Measurements from ENCODE around the gene CNIH4. TPM values are rescaled to one million over a fixed set of nuclear protein-coding genes. Genes with fewer than 3 reads are reported as not detected.

CNIH4 gene
- total RNA-seq, 1 experiment from 2014 or later, result 93.4 TPM

- in situ Hi-C loops (cut with HindIII; ENCODE audit: low pct_unique_long_range_greater_than_20kb, low sequenced_read_pairs), result no loop called here
- no peak for DNase-seq (ENCODE audit: low read depth, low spot score)
These were observed 25.3 kb downstream of the CNIH4 start for GRCh38 chr1:224381880-224382548.

GRCh38 chr1:224383218-224383617, 26.5 kb downstream of the CNIH4 start:
- in situ Hi-C loops (cut with HindIII; ENCODE audit: low pct_unique_long_range_greater_than_20kb, low sequenced_read_pairs), result no loop called here
- no peak for DNase-seq (ENCODE audit: low read depth, low spot score)

GRCh38 chr1:224387302-224387912, 30.7 kb downstream of the CNIH4 start:
- in situ Hi-C loops (cut with HindIII; ENCODE audit: low pct_unique_long_range_greater_than_20kb, low sequenced_read_pairs), result no loop called here
- DNase-seq (ENCODE audit: low read depth, low spot score), result no peak

GRCh38 chr1:224387943-224388342, 31.3 kb downstream of the CNIH4 start:
- no peak for DNase-seq (ENCODE audit: low read depth, low spot score)
- in situ Hi-C loops (cut with HindIII; ENCODE audit: low pct_unique_long_range_greater_than_20kb, low sequenced_read_pairs), result no loop called here

- in situ Hi-C loops (cut with HindIII; ENCODE audit: low pct_unique_long_range_greater_than_20kb, low sequenced_read_pairs), result no loop called here
- no peak for DNase-seq (ENCODE audit: low read depth, low spot score)
These were observed 33.8 kb downstream of the CNIH4 start for GRCh38 chr1:224390517-224390916.

- no peak for DNase-seq (ENCODE audit: low read depth, low spot score)
- in situ Hi-C loops (cut with HindIII; ENCODE audit: low pct_unique_long_range_greater_than_20kb, low sequenced_read_pairs), result no loop called here
These were observed 36.0 kb downstream of the CNIH4 start for GRCh38 chr1:224392411-224393249.

GRCh38 chr1:224393294-224393693, 36.6 kb downstream of the CNIH4 start:
- no peak for DNase-seq (ENCODE audit: low read depth, low spot score)
- in situ Hi-C loops (cut with HindIII; ENCODE audit: low pct_unique_long_range_greater_than_20kb, low sequenced_read_pairs), result no loop called here

GRCh38 chr1:224399887-224400286, 43.2 kb downstream of the CNIH4 start:
- DNase-seq (ENCODE audit: low read depth, low spot score), result no peak
- in situ Hi-C loops (cut with HindIII; ENCODE audit: low pct_unique_long_range_greater_than_20kb, low sequenced_read_pairs), result no loop called here

GRCh38 chr1:224402472-224403036, 45.9 kb downstream of the CNIH4 start:
- in situ Hi-C loops (cut with HindIII; ENCODE audit: low pct_unique_long_range_greater_than_20kb, low sequenced_read_pairs), result no loop called here
- no peak for DNase-seq (ENCODE audit: low read depth, low spot score)

- in situ Hi-C loops (cut with HindIII; ENCODE audit: low pct_unique_long_range_greater_than_20kb, low sequenced_read_pairs), result no loop called here
- DNase-seq (ENCODE audit: low read depth, low spot score), result no peak
These were observed 48.4 kb downstream of the CNIH4 start for GRCh38 chr1:224404916-224405603.

- DNase-seq (ENCODE audit: low read depth, low spot score), result no peak
These were observed 48.9 kb downstream of the CNIH4 start for GRCh38 chr1:224405604-224405970.

GRCh38 chr1:224406216-224406615, 49.5 kb downstream of the CNIH4 start:
- in situ Hi-C loops (cut with HindIII; ENCODE audit: low pct_unique_long_range_greater_than_20kb, low sequenced_read_pairs), result no loop called here
- DNase-seq (ENCODE audit: low read depth, low spot score), result no peak

More at GRCh38 chr1:224405604-224405970, 48.9 kb downstream of the CNIH4 start:
- in situ Hi-C loops (cut with HindIII; ENCODE audit: low pct_unique_long_range_greater_than_20kb, low sequenced_read_pairs), result no loop called here

- no peak for DNase-seq (ENCODE audit: low read depth, low spot score)
- in situ Hi-C loops (cut with HindIII; ENCODE audit: low pct_unique_long_range_greater_than_20kb, low sequenced_read_pairs), result no loop called here
These were observed 51.1 kb downstream of the CNIH4 start for GRCh38 chr1:224407571-224408293.

- in situ Hi-C loops (cut with HindIII; ENCODE audit: low pct_unique_long_range_greater_than_20kb, low sequenced_read_pairs), result no loop called here
- DNase-seq (ENCODE audit: low read depth, low spot score), result no peak
These were observed 51.6 kb downstream of the CNIH4 start for GRCh38 chr1:224408294-224408590.

- no peak for DNase-seq (ENCODE audit: low read depth, low spot score)
- in situ Hi-C loops (cut with HindIII; ENCODE audit: low pct_unique_long_range_greater_than_20kb, low sequenced_read_pairs), result no loop called here
These were observed 55.1 kb downstream of the CNIH4 start for GRCh38 chr1:224411766-224412165.

GRCh38 chr1:224420106-224420505, 63.4 kb downstream of the CNIH4 start:
- DNase-seq (ENCODE audit: low read depth, low spot score), result no peak
- in situ Hi-C loops (cut with HindIII; ENCODE audit: low pct_unique_long_range_greater_than_20kb, low sequenced_read_pairs), result loop anchor here (10.0 kb wide), 1 partner anchor 45 kb away; no protein-coding TSS in a partner anchor

GRCh38 chr1:224425279-224425884, 68.7 kb downstream of the CNIH4 start:
- DNase-seq (ENCODE audit: low read depth, low spot score), result no peak
- in situ Hi-C loops (cut with HindIII; ENCODE audit: low pct_unique_long_range_greater_than_20kb, low sequenced_read_pairs), result loop anchor here (10.0 kb wide), 1 partner anchor 51 kb away; no protein-coding TSS in a partner anchor
